Keratinocyte (primary cell): Measurements from ENCODE around the gene PLCL2. TPM values are rescaled to one million over a fixed set of nuclear protein-coding genes. Genes with fewer than 3 reads are reported as not detected.

Experiments
- DNase-seq: peaks from one replicate; pipeline ENCODE4 v3.0.0-alpha.2; 2011; ENCODE audit warnings: low read depth, missing footprints, low spot score
- FAIRE-seq: peaks from 2 replicates; lab custom pipeline; 2011; peaks lifted over from hg19 to GRCh38; lab: Jason Lieb, UNC
- H2AFZ ChIP-seq: 2 replicates; pipeline ENCODE4 v1.6.0; 2012; ENCODE audit warnings: low read length, control low read depth, inconsistent platforms; ENCODE audit not compliant: control insufficient read depth
- H3K27ac ChIP-seq: 2 replicates; pipeline ENCODE4 v1.5.1; 2011; ENCODE audit warnings: low read length; ENCODE audit not compliant: control insufficient read depth, insufficient read depth
- H3K27me3 ChIP-seq: 3 replicates; pipeline ENCODE4 v1.6.0; 2011; ENCODE audit warnings: low read length; ENCODE audit not compliant: control insufficient read depth, insufficient read depth; ENCODE audit errors: extremely low read depth
- H3K36me3 ChIP-seq, 2 experiments: 2 replicates in 1 of 2; 3 replicates in 1 of 2; pipeline ENCODE4 v1.5.1; 2011; ENCODE audit warnings: low read length in 2 of 2, mild to moderate bottlenecking in 1 of 2; ENCODE audit not compliant: control insufficient read depth in 2 of 2, insufficient read depth in 2 of 2; ENCODE audit errors: extremely low read depth in 1 of 2
- H3K4me1 ChIP-seq: 3 replicates; pipeline ENCODE4 v1.5.1; 2011; ENCODE audit warnings: low read length; ENCODE audit not compliant: control insufficient read depth, insufficient read depth; ENCODE audit errors: extremely low read depth
- H3K4me2 ChIP-seq: 3 replicates; pipeline ENCODE4 v1.6.0; 2011; ENCODE audit warnings: low read depth, low read length; ENCODE audit not compliant: control insufficient read depth, insufficient read depth; ENCODE audit errors: extremely low read depth
- H3K4me3 ChIP-seq, 3 experiments: fragments of 200-600 bp in 1 of 3; sonication (generic) in 1 of 3; 2 replicates in 2 of 3; 3 replicates in 1 of 3; pipeline ENCODE4 v1.5.1; 2011 to 2016; ENCODE audit warnings: low read length in 3 of 3, mild to moderate bottlenecking in 3 of 3, control low read depth in 2 of 3, inconsistent platforms in 1 of 3, low read depth in 1 of 3, mixed read lengths in 1 of 3, mixed run types in 1 of 3, moderate library complexity in 1 of 3; ENCODE audit not compliant: control insufficient read depth in 2 of 3, insufficient read depth in 2 of 3; ENCODE audit errors: extremely low read depth in 1 of 3
- H3K79me2 ChIP-seq: 2 replicates; pipeline ENCODE4 v1.6.0; 2012; ENCODE audit warnings: low read length; ENCODE audit not compliant: control insufficient read depth, insufficient read depth
- H3K9ac ChIP-seq: 3 replicates; pipeline ENCODE4 v1.6.0; 2011; ENCODE audit warnings: low read length; ENCODE audit not compliant: control insufficient read depth, insufficient read depth; ENCODE audit errors: extremely low read depth
- H3K9me1 ChIP-seq: 3 replicates; pipeline ENCODE4 v1.6.0; 2011; ENCODE audit warnings: low read length; ENCODE audit not compliant: control insufficient read depth, insufficient read depth; ENCODE audit errors: extremely low read depth
- H3K9me3 ChIP-seq: 2 replicates; pipeline ENCODE4 v1.5.1; 2012; ENCODE audit warnings: low read depth, low read length; ENCODE audit not compliant: control insufficient read depth
- H4K20me1 ChIP-seq: 3 replicates; pipeline ENCODE4 v1.6.0; 2011; ENCODE audit warnings: low read length; ENCODE audit not compliant: control insufficient read depth, insufficient read depth; ENCODE audit errors: extremely low read depth
- EZH2 ChIP-seq: IDR thresholded peaks from one replicate; pipeline ENCODE4 v1.6.1; 2012; ENCODE audit warnings: inconsistent platforms, mild to moderate bottlenecking, low read length, moderate library complexity
- dilution Hi-C: fragments of 300-500 bp; cut with MboI; formaldehyde crosslinking; loops from one replicate; pipeline ENCODE4 v1.7.0; 2020; ENCODE audit warnings: low sequenced_read_pairs; ENCODE audit not compliant: extremely low pct_ligation_motif_present
- polyA plus RNA-seq, 5 experiments: library from polyadenylated mRNA; depleted of rRNA in 3 of 5; stranded (reverse) in 3 of 5; stranded (forward) in 1 of 5; unstranded in 1 of 5; fragments of >200 nt; gene quantifications; 1 replicate in 1 of 5; 2 replicates in 3 of 5; 3 replicates in 1 of 5; pipeline versions ENCODE4 v1.2.1 to v1.2.3, GENCODE V29; 2011 to 2012; ENCODE audit warnings: missing spikeins in 2 of 5, low read depth in 1 of 5, low replicate concordance in 1 of 5
- TF ChIP-seq, protein P1 (sequence below), 3 experiments: IDR thresholded peaks in 1 of 3; conservative IDR thresholded peaks in 1 of 3; optimal IDR thresholded peaks in 1 of 3; 2 replicates in 2 of 3; 3 replicates in 1 of 3; pipeline versions ENCODE3 to v1.5.1; 2011; ENCODE audit warnings: low read length in 3 of 3, mild to moderate bottlenecking in 3 of 3, moderate library complexity in 2 of 3, control low read depth in 1 of 3, inconsistent platforms in 1 of 3; ENCODE audit not compliant: insufficient read depth in 2 of 3; ENCODE audit errors: extremely low read depth in 1 of 3

Gene PLCL2
- polyA plus RNA-seq, 1 donor (not counting 4 experiments of a cell fraction or from before 2014, with no cell fraction given), result 0.20 TPM

DNA sequence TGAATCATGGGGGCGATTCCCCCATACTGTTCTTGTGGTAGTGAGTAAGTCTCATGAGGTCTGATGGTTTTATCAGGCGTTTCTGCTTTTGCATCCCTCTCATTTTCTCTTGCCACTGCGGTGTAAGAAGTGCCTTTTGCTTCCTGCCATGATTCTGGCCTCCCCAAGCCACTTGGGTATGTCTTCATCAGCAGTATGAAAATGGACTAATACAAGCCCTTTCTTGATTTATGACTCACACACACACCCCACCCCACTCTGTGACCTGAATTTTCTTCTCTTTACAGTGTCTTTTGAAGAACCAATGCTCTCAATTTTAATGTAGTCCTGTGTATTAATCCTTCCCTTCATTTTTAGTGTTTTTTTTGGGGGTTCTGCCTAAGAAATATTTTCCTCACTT is 244.8 kb downstream of the PLCL2 start:
- Histone ChIP-seq H3K4me2 (no peak overlapping the region), H3K27me3 (no peaks in the 10 kb centered on the region)
- dilution Hi-C loops, result no loop called here

DNA sequence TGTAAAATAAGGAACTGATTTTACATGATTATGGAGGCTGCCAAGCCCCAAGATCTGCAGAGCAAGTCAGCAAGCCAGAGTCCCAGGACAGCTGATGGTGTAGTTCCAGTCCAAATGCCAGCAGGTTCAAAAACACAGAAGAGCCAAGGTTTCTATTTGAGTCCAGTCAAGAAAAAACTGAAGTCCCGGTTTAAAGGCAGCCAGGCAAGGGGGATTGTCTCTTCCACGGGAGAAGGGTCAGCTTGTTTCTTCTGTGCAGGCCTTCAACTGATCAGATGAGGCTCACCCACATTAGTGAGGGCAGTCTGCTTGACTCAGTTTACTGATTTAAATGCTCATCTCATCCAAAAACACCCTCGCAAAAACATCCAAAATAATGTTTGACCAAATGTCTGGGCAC is 246.2 kb downstream of the PLCL2 start:
- no peaks in the 10 kb centered on the region for H3K27me3 ChIP-seq
- no peak for TF ChIP-seq EZH2
- TF ChIP-seq, protein P1, sequence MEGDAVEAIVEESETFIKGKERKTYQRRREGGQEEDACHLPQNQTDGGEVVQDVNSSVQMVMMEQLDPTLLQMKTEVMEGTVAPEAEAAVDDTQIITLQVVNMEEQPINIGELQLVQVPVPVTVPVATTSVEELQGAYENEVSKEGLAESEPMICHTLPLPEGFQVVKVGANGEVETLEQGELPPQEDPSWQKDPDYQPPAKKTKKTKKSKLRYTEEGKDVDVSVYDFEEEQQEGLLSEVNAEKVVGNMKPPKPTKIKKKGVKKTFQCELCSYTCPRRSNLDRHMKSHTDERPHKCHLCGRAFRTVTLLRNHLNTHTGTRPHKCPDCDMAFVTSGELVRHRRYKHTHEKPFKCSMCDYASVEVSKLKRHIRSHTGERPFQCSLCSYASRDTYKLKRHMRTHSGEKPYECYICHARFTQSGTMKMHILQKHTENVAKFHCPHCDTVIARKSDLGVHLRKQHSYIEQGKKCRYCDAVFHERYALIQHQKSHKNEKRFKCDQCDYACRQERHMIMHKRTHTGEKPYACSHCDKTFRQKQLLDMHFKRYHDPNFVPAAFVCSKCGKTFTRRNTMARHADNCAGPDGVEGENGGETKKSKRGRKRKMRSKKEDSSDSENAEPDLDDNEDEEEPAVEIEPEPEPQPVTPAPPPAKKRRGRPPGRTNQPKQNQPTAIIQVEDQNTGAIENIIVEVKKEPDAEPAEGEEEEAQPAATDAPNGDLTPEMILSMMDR (optimal IDR thresholded peaks at IDR 0.05 in 1 of 3, IDR thresholded peaks at IDR 0.05 in 1 of 3, conservative IDR thresholded peaks at IDR 0.05 in 1 of 3; ENCODE audit: extremely low read depth in 1 of 3, insufficient read depth in 2 of 3, low read length in 3 of 3), result no peak
- no peaks in the 10 kb centered on the region for H4K20me1 ChIP-seq
- no peaks in the 10 kb centered on the region for H3K79me2 ChIP-seq
- H3K4me1 ChIP-seq, result no peaks in the 10 kb centered on the region
- H3K9ac ChIP-seq, result no peak overlapping the region
- no peaks in the 10 kb centered on the region for H3K36me3 ChIP-seq
- no peak overlapping the region for H2AFZ ChIP-seq
- no peak overlapping the region for H3K4me2 ChIP-seq
- DNase-seq, result no peak
- no peak overlapping the region for H3K27ac ChIP-seq
- FAIRE-seq, result no peak
- no peak overlapping the region for H3K4me3 ChIP-seq
- dilution Hi-C loops, result no loop called here
- no peaks in the 10 kb centered on the region for H3K9me3 ChIP-seq
- no peaks in the 10 kb centered on the region for H3K9me1 ChIP-seq

More for the DNA sequence above, 244.8 kb downstream of the PLCL2 start:
- Histone ChIP-seq H3K9me1 (no peaks in the 10 kb centered on the region), H2AFZ (no peak overlapping the region), H3K36me3 (no peaks in the 10 kb centered on the region), H3K79me2 (no peaks in the 10 kb centered on the region), H3K9me3 (no peaks in the 10 kb centered on the region), H3K9ac (no peak overlapping the region), H3K27ac (no peak overlapping the region), H3K4me3 (no peak overlapping the region), H4K20me1 (no peaks in the 10 kb centered on the region), H3K4me1 (no peaks in the 10 kb centered on the region)
- no peak for DNase-seq
- TF ChIP-seq EZH2, result no peak
- TF ChIP-seq, protein P1 (optimal IDR thresholded peaks at IDR 0.05 in 1 of 3, IDR thresholded peaks at IDR 0.05 in 1 of 3, conservative IDR thresholded peaks at IDR 0.05 in 1 of 3; ENCODE audit: extremely low read depth in 1 of 3, insufficient read depth in 2 of 3, low read length in 3 of 3), result no peak
- no peak for FAIRE-seq
